HCT116 (cell line): ENCODE measurements around the gene TMC6.

Experiments used
- CTCF ChIP-seq, 3 experiments: fragments of 200-600 bp in 1 of 3; sonication (generic) in 1 of 3; IDR thresholded peaks in 2 of 3; conservative IDR thresholded peaks in 1 of 3; 2 replicates each; pipeline ENCODE4 v1.5.1; 2012 to 2017; ENCODE audit warnings: low read depth in 2 of 3, low read length in 2 of 3, antibody characterized with exemption in 1 of 3, borderline replicate concordance in 1 of 3, control low read depth in 1 of 3, mild to moderate bottlenecking in 1 of 3, mixed read lengths in 1 of 3, mixed run types in 1 of 3, moderate library complexity in 1 of 3; ENCODE audit not compliant: insufficient read depth in 1 of 3
- EZH2 ChIP-seq: fragments of 200-600 bp; sonication (generic); IDR thresholded peaks from 2 replicates; pipeline ENCODE4 v1.6.1; 2017; ENCODE audit warnings: antibody characterized with exemption, mixed run types
- MAX ChIP-seq: IDR thresholded peaks from 2 replicates; pipeline ENCODE4 v1.6.1; 2012
- POLR2A ChIP-seq: IDR thresholded peaks from 2 replicates; pipeline ENCODE4 v1.7.0; 2011; ENCODE audit warnings: borderline replicate concordance; ENCODE audit not compliant: insufficient read depth, insufficient read length; ENCODE audit errors: extremely low read depth
- SP1 ChIP-seq: IDR thresholded peaks from 2 replicates; pipeline ENCODE4 v1.6.1; 2012; ENCODE audit warnings: low read depth

GRCh38 chr17:78143214-78144146, 14.9 kb upstream of the TMC6 start:
- TF ChIP-seq SP1 (no peak), POLR2A (no peak), CTCF (IDR thresholded peaks at IDR 0.05 in 2 of 3, conservative IDR thresholded peaks at IDR 0.05 in 1 of 3; ENCODE audit: borderline replicate concordance in 1 of 3, insufficient read depth in 1 of 3, low read depth in 2 of 3, low read length in 2 of 3) (no peak), EZH2 (no peak), MAX (no peak)
